H1 (cell line): ENCODE measurements around the gene ATP13A3. TPM values are rescaled to one million over a fixed set of nuclear protein-coding genes. Genes with fewer than 3 reads are reported as not detected.

Source experiments
- CTCF ChIA-PET: fragments of 300-600 bp; sonication (Branson Sonifier 250); formaldehyde crosslinking; loops from one replicate; lab custom pipeline; 2021; ENCODE audit not compliant: partially characterized antibody; lab: Charles Lee
- POLR2A ChIA-PET: fragments of 300-600 bp; sonication (Branson Sonifier 250); formaldehyde crosslinking; loops from one replicate; lab custom pipeline; 2021; ENCODE audit warnings: inconsistent platforms; ENCODE audit not compliant: partially characterized antibody; lab: Charles Lee
- DNase-seq, 2 experiments: peaks; one replicate each; pipeline versions ENCODE4 v3.0.0 to v3.0.0-alpha.2; 2010 to 2022; ENCODE audit warnings: low spot score in 2 of 2, low read depth in 1 of 2, mixed read lengths in 1 of 2
- FAIRE-seq: peaks from 2 replicates; lab custom pipeline; 2011; peaks lifted over from hg19 to GRCh38; lab: Jason Lieb, UNC
- H2AFZ ChIP-seq: 2 replicates; pipeline ENCODE4 v1.8.1; 2012; ENCODE audit warnings: low read length, inconsistent platforms
- H2AK5ac ChIP-seq: 2 replicates; pipeline ENCODE4 v1.6.1; 2013; ENCODE audit warnings: low read depth, low read length
- H2BK120ac ChIP-seq: replicated peaks from 2 replicates; pipeline ENCODE3; 2013; ENCODE audit warnings: low read depth, low read length, inconsistent platforms
- H2BK12ac ChIP-seq: 2 replicates; pipeline ENCODE4 v1.6.1; 2013; ENCODE audit warnings: low read depth, low read length
- H2BK15ac ChIP-seq: 2 replicates; pipeline ENCODE4 v1.6.1; 2013; ENCODE audit warnings: low read length
- H2BK20ac ChIP-seq: 2 replicates; pipeline ENCODE4 v1.6.1; 2013; ENCODE audit warnings: low read length
- H2BK5ac ChIP-seq: 2 replicates; pipeline ENCODE4 v1.6.1; 2013; ENCODE audit warnings: low read depth, low read length
- H3K14ac ChIP-seq: 2 replicates; pipeline ENCODE4 v1.6.1; 2013; ENCODE audit warnings: inconsistent platforms; ENCODE audit not compliant: insufficient read length
- H3K18ac ChIP-seq: 2 replicates; pipeline ENCODE4 v1.6.1; 2013; ENCODE audit warnings: low read length; ENCODE audit errors: extremely low read depth
- H3K23ac ChIP-seq: 2 replicates; pipeline ENCODE4 v1.6.1; 2013; ENCODE audit warnings: inconsistent platforms; ENCODE audit not compliant: insufficient read length
- H3K23me2 ChIP-seq: 2 replicates; pipeline ENCODE4 v1.6.1; 2013; ENCODE audit warnings: low read depth, low read length
- H3K27ac ChIP-seq: 2 replicates; pipeline ENCODE4 v1.6.1; 2011; ENCODE audit warnings: low read depth, low read length, inconsistent platforms
- H3K27me3 ChIP-seq, 4 experiments: replicated peaks in 1 of 4; 1 replicate in 1 of 4; 2 replicates in 3 of 4; pipeline versions ENCODE4 v1.6.1 to v1.8.1; 2011 to 2013; ENCODE audit warnings: low read length in 3 of 4, mild to moderate bottlenecking in 3 of 4, inconsistent platforms in 2 of 4, mixed read lengths in 2 of 4, moderate library complexity in 1 of 4; ENCODE audit not compliant: control insufficient read depth in 3 of 4, insufficient read depth in 3 of 4; ENCODE audit errors: extremely low read depth in 1 of 4
- H3K36me3 ChIP-seq, 4 experiments: 2 replicates each; pipeline versions ENCODE4 v1.6.1 to v1.8.1; 2011 to 2013; ENCODE audit warnings: mild to moderate bottlenecking in 4 of 4, low read length in 3 of 4, moderate library complexity in 2 of 4, control low read depth in 1 of 4, inconsistent platforms in 1 of 4; ENCODE audit not compliant: insufficient read depth in 4 of 4, control insufficient read depth in 2 of 4
- H3K4ac ChIP-seq: replicated peaks from 2 replicates; pipeline ENCODE3; 2013; ENCODE audit warnings: low read length, low read depth, mixed read lengths, inconsistent platforms; ENCODE audit not compliant: insufficient read length
- H3K4me1 ChIP-seq, 4 experiments: replicated peaks in 1 of 4; 1 replicate in 1 of 4; 2 replicates in 3 of 4; pipeline versions ENCODE4 v1.6.1 to v1.8.1; 2011 to 2013; ENCODE audit warnings: low read length in 3 of 4, inconsistent platforms in 2 of 4, mixed read lengths in 1 of 4; ENCODE audit not compliant: insufficient read depth in 4 of 4, control insufficient read depth in 3 of 4
- H3K4me2 ChIP-seq, 2 experiments: 2 replicates each; pipeline versions ENCODE4 v1.6.1 to v1.8.1; 2011 to 2013; ENCODE audit warnings: low read depth in 2 of 2, low read length in 2 of 2, control low read depth in 1 of 2, inconsistent platforms in 1 of 2, mild to moderate bottlenecking in 1 of 2; ENCODE audit not compliant: insufficient read depth in 1 of 2
- H3K4me3 ChIP-seq, 4 experiments: fragments of 200-600, 300-600 bp in 1 of 4; sonication (generic), shearing (Covaris generic), sonication (Bioruptor Twin) in 1 of 4; 2 replicates each; pipeline versions ENCODE4 v1.5.1 to v1.8.1; 2011 to 2016; ENCODE audit warnings: low read length in 4 of 4, low read depth in 3 of 4, control low read depth in 2 of 4, inconsistent platforms in 2 of 4, mild to moderate bottlenecking in 2 of 4, mixed read lengths in 1 of 4, moderate library complexity in 1 of 4; ENCODE audit not compliant: insufficient read depth in 2 of 4; ENCODE audit errors: extremely low read depth in 1 of 4
- H3K56ac ChIP-seq: replicated peaks from 2 replicates; pipeline ENCODE3; 2013; ENCODE audit warnings: low read depth, mild to moderate bottlenecking, mixed read lengths, low read length, inconsistent platforms; ENCODE audit not compliant: insufficient read length
- H3K79me1 ChIP-seq: 2 replicates; pipeline ENCODE4 v1.6.1; 2013; ENCODE audit warnings: low read depth, low read length, control low read depth
- H3K79me2 ChIP-seq, 2 experiments: 2 replicates each; pipeline versions ENCODE4 v1.6.1 to v1.8.1; 2012 to 2013; ENCODE audit warnings: low read length in 2 of 2, mild to moderate bottlenecking in 2 of 2, inconsistent platforms in 1 of 2; ENCODE audit not compliant: insufficient read depth in 2 of 2, control insufficient read depth in 1 of 2
- H3K9ac ChIP-seq, 4 experiments: replicated peaks in 1 of 4; 1 replicate in 1 of 4; 2 replicates in 3 of 4; pipeline versions ENCODE4 v1.6.1 to v1.8.1; 2011 to 2013; ENCODE audit warnings: low read depth in 3 of 4, low read length in 3 of 4, control low read depth in 2 of 4, mild to moderate bottlenecking in 2 of 4, moderate library complexity in 2 of 4, inconsistent platforms in 1 of 4; ENCODE audit errors: extremely low read depth in 1 of 4
- H3K9me3 ChIP-seq, 2 experiments: 2 replicates each; pipeline versions ENCODE4 v1.6.1 to v1.8.1; 2012 to 2013; ENCODE audit warnings: mild to moderate bottlenecking in 2 of 2, moderate library complexity in 2 of 2, control low read depth in 1 of 2, inconsistent platforms in 1 of 2, low read depth in 1 of 2, low read length in 1 of 2, mixed read lengths in 1 of 2; ENCODE audit not compliant: insufficient read depth in 2 of 2
- H4K20me1 ChIP-seq, 2 experiments: replicated peaks in 1 of 2; 2 replicates each; pipeline versions ENCODE3 to v1.8.1; 2011 to 2013; ENCODE audit warnings: inconsistent platforms in 2 of 2, low read length in 2 of 2, mild to moderate bottlenecking in 1 of 2; ENCODE audit not compliant: insufficient read depth in 2 of 2, control insufficient read depth in 1 of 2
- H4K5ac ChIP-seq: 2 replicates; pipeline ENCODE4 v1.6.1; 2013; ENCODE audit warnings: low read length, low read depth, mixed read lengths, inconsistent platforms; ENCODE audit not compliant: insufficient read length
- H4K8ac ChIP-seq: 2 replicates; pipeline ENCODE4 v1.8.0; 2013; ENCODE audit warnings: mild to moderate bottlenecking, moderate library complexity, low read length, inconsistent platforms; ENCODE audit not compliant: insufficient read depth; ENCODE audit errors: extremely low read depth
- H4K91ac ChIP-seq: replicated peaks from 2 replicates; pipeline ENCODE3; 2013; ENCODE audit warnings: low read length, mixed read lengths, inconsistent platforms; ENCODE audit not compliant: insufficient read length
- ASH2L ChIP-seq: fragments of 200-600, 300-600 bp; sonication (generic); IDR thresholded peaks from one replicate; pipeline ENCODE4 v1.7.1; 2017; ENCODE audit warnings: low read length
- CBX5 ChIP-seq: fragments of 300-800, 300-1000 bp; sonication (generic); IDR thresholded peaks from 2 replicates; pipeline ENCODE4 v1.7.1; 2016; ENCODE audit warnings: antibody characterized with exemption, low read length, low read depth
- CREB1 ChIP-seq: IDR thresholded peaks from 2 replicates; pipeline ENCODE4 v1.6.1; 2012; ENCODE audit warnings: inconsistent platforms
- CTBP2 ChIP-seq: IDR thresholded peaks from 2 replicates; pipeline ENCODE4 v1.7.0; 2011; ENCODE audit warnings: borderline replicate concordance, mild to moderate bottlenecking, moderate library complexity, mixed read lengths, low read length; ENCODE audit not compliant: insufficient read depth, insufficient read length
- EGR1 ChIP-seq: IDR thresholded peaks from 2 replicates; pipeline ENCODE4 v1.6.1; 2011; ENCODE audit warnings: low read depth, low read length, borderline replicate concordance
- FOSL1 ChIP-seq: IDR thresholded peaks from 2 replicates; pipeline ENCODE4 v1.6.1; 2011; ENCODE audit warnings: mild to moderate bottlenecking, low read depth, low read length, moderate library complexity; ENCODE audit not compliant: insufficient read depth
- POU5F1 ChIP-seq: IDR thresholded peaks from 2 replicates; pipeline ENCODE4 v1.6.1; 2011; ENCODE audit warnings: low read depth, mild to moderate bottlenecking, low read length, moderate library complexity
- SP1 ChIP-seq: IDR thresholded peaks from 2 replicates; pipeline ENCODE4 v1.6.1; 2011; ENCODE audit warnings: low read depth, low read length
- TCF12 ChIP-seq: IDR thresholded peaks from 2 replicates; pipeline ENCODE4 v1.6.1; 2011; ENCODE audit warnings: low read depth, mild to moderate bottlenecking, low read length
- TEAD4 ChIP-seq: IDR thresholded peaks from 2 replicates; pipeline ENCODE4 v1.6.1; 2012; ENCODE audit warnings: low read depth, low read length, inconsistent platforms, mixed read lengths
- WGBS, 2 experiments: shearing (Covaris generic) in 1 of 2; methylation state at CpG; one replicate each; pipeline versions ENCODE4 v1.1.6 to v1.1.7; 2013 to 2015; ENCODE audit warnings: low lambda C conversion rate in 2 of 2, mixed read lengths in 2 of 2, inconsistent platforms in 1 of 2, low coverage in 1 of 2, missing lambda C conversion rate in 1 of 2; ENCODE audit not compliant: insufficient replicate concordance in 2 of 2, insufficient coverage in 1 of 2, insufficient read length in 1 of 2; ENCODE audit errors: extremely low coverage in 1 of 2, missing lambda C conversion rate in 1 of 2; 5-methylcytosine and 5-hydroxymethylcytosine counted together
- polyA plus RNA-seq, 7 experiments: library from polyadenylated mRNA; depleted of rRNA in 3 of 7; stranded (reverse) in 5 of 7; unstranded in 2 of 7; fragments of >200 nt in 5 of 7; fragments of 200-250 nt in 2 of 7; gene quantifications; 1 replicate in 5 of 7; 2 replicates in 1 of 7; 4 replicates in 1 of 7; pipeline versions ENCODE4 v1.2.1 to v1.2.3, GENCODE V29; 2011 to 2013; ENCODE audit warnings: missing spikeins in 2 of 7, mixed read lengths in 2 of 7
- total RNA-seq: library from RNA; stranded (reverse); fragmentation: NEBNext Ultra II Directional; extraction: Animal tissue kit (Norgen Biotek cat#: 25700); gene quantifications from 2 replicates; pipeline ENCODE4 v1.2.1, GENCODE V29; 2021
- TF ChIP-seq, protein P1 (sequence below): IDR thresholded peaks from 2 replicates; pipeline ENCODE4 v1.6.1; 2011; ENCODE audit warnings: low read length, improper control_type of control experiment

The ATP13A3 gene
- total and polyA plus RNA-seq, 2 of the 8 experiments (the other 6 are each of a cell fraction or from before 2014, with no cell fraction given): 18.6 to 92.2 TPM

DNA sequence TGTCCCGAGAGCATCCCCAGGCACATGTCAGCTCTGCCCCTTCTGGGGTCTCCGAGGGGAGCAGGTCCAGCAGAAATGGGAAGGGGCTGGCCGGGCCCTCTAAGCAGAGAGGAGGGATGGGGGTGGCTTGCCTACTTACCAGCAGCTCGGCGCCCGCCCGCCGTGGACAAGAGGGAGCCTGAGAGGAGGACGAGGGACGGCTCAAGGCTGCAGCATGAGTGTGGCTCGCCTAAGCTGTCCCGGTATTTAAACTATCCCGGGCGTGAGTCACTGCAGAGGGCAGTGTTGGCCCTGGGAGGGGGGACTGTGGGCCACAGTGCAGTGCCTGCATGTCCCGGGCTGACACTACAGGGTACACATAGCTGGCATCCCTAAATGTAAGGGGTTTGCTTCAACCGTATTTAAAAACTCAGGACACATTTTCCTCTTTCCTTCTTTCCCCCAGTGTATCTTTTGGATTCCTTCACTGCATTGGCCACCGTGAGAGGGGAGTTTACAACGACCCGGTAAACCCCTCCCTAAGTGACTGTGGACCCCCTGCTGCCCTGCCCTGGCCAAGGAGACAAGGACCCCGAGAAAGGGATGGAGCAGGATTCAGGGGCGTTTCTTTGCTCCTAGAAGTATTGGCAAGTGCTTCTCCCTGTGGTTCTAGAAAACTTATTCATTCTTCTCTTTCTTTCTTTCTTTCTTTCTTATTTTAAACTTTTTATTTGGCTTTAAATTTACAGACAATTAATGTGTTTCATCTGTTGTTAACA, 117.1 kb downstream of the ATP13A3 start, which contains the start of gene LRRC15:
LRRC15 (minus strand) TSS at position 222 of the 758 bp plus-strand sequence. CDS start 8,700 bp downstream, outside the sequence.
- no peaks in the 10 kb centered on the region for H3K79me1 ChIP-seq
- H3K4me1 ChIP-seq: peaks cover 3 to 20% (median 10%) of the 10 kb centered on the region in 4 experiments
- H3K9ac ChIP-seq: no peak within 1 kb of the TSS; a peak in 2 of 7 replicates
- H3K79me2 ChIP-seq: no peaks in the 10 kb centered on the region
- no peak within 1 kb of the TSS for H2BK120ac ChIP-seq
- no peak within 1 kb of the TSS for H2BK5ac ChIP-seq
- H2BK20ac ChIP-seq: peak within 1 kb of the TSS; percentile 80; the same call in 1 of the 2 replicates
- H4K5ac ChIP-seq: no peak within 1 kb of the TSS
- peak within 1 kb of the TSS; percentile 6 to 40 (median 22); a peak in 5 of 8 replicates for H3K4me3 ChIP-seq
- no peaks in the 10 kb centered on the region for H3K9me3 ChIP-seq
- peak within 1 kb of the TSS; percentile 43; the same call in 1 of the 2 replicates for H2BK12ac ChIP-seq
- peak within 1 kb of the TSS; percentile 33 for H4K91ac ChIP-seq
- H3K4ac ChIP-seq: no peak within 1 kb of the TSS
- 36% methylated on average over 21 of the region's 21 CpGs; no CpG with 5 or more reads in 1 of the 2 experiments for WGBS, 2 experiments
- FAIRE-seq: no peak
- H2AFZ ChIP-seq: 0 out of 2 replicates have a peak within 1 kb of the TSS, but pooled peaks have one; percentile 2
- H2AK5ac ChIP-seq: peak within 1 kb of the TSS; percentile 60; the same call in 1 of the 2 replicates
- no peaks in the 10 kb centered on the region for H4K20me1 ChIP-seq
- no peak for DNase-seq
- H3K27me3 ChIP-seq: peaks cover 0 to 10% (median 2%) of the 10 kb centered on the region in 4 experiments; a peak in 4 of 7 replicates
- peak within 1 kb of the TSS; percentile 64; the same call in 1 of the 2 replicates for H4K8ac ChIP-seq
- no peak within 1 kb of the TSS for H3K56ac ChIP-seq
- H3K23ac ChIP-seq: no peak within 1 kb of the TSS
- no peaks in the 10 kb centered on the region for H3K36me3 ChIP-seq
- POLR2A ChIA-PET: interaction anchor here (1.7 to 2.5 kb wide), 2 partner anchors 13 to 14 kb away, joined by 3 to 8 read pairs; no protein-coding TSS in a partner anchor
- H3K4me2 ChIP-seq: peak within 1 kb of the TSS; percentile 56 to 60
- H3K14ac ChIP-seq: no peak within 1 kb of the TSS
- 0 out of 2 replicates have a peak within 1 kb of the TSS, but pooled peaks have one; percentile 72 for H3K18ac ChIP-seq
- H2BK15ac ChIP-seq: peak within 1 kb of the TSS; percentile 92; the same call in 1 of the 2 replicates
- no peak within 1 kb of the TSS for H3K27ac ChIP-seq
- CTCF ChIA-PET: interaction anchor here (0.6 to 18.9 kb wide), 9 partner anchors 11 to 41 kb away, joined by 3 to 344 read pairs (median 3); no protein-coding TSS in a partner anchor
- H3K23me2 ChIP-seq: peaks cover 2% of the 10 kb centered on the region; the same call in 1 of the 2 replicates
- TF ChIP-seq, protein P1, sequence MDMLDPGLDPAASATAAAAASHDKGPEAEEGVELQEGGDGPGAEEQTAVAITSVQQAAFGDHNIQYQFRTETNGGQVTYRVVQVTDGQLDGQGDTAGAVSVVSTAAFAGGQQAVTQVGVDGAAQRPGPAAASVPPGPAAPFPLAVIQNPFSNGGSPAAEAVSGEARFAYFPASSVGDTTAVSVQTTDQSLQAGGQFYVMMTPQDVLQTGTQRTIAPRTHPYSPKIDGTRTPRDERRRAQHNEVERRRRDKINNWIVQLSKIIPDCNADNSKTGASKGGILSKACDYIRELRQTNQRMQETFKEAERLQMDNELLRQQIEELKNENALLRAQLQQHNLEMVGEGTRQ: no peak
- TF ChIP-seq FOSL1 (no peak), CREB1 (no peak), POU5F1 (no peak), CTBP2 (no peak), CBX5 (no peak), TCF12 (no peak), SP1 (peak; percentile 52; the same call in 1 of the 2 replicates), TEAD4 (peak; percentile 28; the same call in 1 of the 2 replicates), EGR1 (peak; percentile 61; the same call in 1 of the 2 replicates), ASH2L (peak; percentile 52)
